Fibroblast of skin of left quadriceps (primary cell): ENCODE data around the gene GNLY.
"Not testable (repeated sequence)": the region's sequence is repeated elsewhere in the genome, so short reads cannot be mapped to it uniquely, and the experiment has no call there.

Experiments used
- DNase-seq, 2 experiments: peaks; one replicate each; pipeline ENCODE4 v3.0.0-alpha.2; 2013; ENCODE audit warnings: low read depth in 2 of 2

GNLY gene

DNA sequence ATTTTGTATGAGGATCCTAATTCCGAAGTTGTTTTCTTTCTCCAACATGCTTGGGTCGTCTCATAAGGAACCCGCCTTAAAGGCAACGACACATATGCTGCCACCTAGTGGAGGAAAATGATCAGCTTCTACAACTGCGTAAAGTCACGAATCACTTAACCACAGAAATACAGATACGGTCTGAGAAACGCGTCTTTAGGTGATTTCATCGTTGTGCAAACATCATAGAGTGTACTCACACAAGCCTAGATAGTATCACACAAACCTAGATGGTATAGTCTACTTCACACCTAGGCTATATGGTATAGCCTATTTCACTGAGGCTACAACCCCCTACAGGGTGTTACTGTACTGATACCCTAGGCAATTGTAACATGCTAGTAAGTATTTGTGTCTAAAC is 13.1 kb downstream of the GNLY start:
- DNase-seq, result peak; percentile 64 to 68

DNA sequence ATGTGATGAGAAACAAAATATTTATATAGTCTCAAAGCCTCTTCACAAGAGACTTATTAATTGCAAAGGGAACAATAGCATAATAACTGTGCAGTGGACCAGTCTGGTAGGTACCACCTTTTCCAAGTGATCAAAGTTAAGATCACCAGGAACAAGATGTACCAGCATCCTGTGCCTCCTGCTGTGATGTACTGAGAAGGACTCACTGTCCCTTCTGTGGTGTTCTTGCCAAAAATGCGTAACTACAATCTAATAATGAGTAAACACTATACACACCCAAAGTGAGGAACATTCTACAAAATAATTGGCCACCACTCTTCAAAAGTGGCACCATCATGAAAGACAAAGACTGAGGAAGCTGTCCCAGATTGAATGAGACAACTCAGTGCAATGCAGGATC is 14.5 kb downstream of the GNLY start:
- DNase-seq, result no peak

DNA sequence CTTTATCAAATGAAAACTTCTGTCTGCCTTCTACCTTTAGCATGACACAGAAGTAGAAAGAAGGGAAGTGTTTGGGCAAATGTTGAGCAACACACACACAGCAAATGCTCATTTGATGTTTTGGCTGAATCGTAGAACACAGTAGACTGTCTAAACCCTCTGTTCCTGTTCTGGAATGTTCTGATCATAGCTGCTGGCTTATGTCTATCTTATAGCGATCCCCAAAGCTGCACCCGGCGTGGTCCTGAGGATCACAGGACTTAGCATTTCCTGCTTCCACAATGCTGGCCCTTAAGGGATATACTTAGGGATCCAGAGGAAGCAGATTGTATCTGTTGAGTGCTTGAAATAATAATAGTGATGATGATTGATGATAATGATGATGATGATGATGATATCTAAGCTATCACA is 15.2 kb downstream of the GNLY start:
- no peak for DNase-seq

DNA sequence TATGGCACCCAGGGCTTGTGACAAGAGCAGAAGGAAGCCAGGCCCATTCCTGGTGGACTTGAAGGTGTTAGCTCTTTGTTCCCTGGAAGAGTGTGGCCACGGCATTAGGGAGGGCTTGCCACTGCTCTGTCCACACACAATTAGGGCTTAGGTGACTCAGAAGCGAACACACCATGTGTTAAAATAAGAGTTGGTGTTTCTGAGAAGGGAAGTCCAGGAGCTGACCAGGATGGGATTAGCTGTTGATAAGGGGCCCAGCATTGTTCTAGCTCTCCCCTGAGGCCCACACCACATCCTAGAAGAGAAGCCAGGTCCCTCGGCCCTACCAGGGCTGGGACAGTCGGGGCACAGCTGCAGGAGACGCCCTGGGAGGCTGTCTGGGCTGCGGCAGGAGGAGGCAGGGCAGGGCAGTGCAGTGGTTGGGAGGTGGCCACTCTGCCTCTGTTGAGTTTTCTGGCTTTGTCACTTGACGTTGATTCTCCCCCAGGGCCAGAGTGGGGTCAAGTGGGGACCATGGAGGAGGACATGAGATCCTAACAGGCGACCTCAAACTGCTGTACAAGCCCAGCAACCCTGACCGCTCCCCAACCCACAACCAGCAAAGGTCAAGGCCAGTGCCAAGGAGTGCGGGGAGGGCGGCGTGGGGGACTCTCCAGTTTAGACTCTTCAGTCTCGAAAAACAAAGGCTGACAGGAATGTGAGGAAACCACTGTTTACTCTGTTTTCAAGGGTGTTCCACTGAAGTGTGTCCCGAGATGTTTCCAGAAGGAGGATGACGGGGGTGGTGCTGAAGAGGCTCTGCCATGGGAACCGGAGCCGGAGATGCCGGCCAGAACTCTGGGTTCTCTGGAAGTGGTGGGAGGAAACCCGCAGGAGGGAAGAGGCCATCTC is 16.8 kb downstream of the GNLY start:
- DNase-seq, result no peak

DNA sequence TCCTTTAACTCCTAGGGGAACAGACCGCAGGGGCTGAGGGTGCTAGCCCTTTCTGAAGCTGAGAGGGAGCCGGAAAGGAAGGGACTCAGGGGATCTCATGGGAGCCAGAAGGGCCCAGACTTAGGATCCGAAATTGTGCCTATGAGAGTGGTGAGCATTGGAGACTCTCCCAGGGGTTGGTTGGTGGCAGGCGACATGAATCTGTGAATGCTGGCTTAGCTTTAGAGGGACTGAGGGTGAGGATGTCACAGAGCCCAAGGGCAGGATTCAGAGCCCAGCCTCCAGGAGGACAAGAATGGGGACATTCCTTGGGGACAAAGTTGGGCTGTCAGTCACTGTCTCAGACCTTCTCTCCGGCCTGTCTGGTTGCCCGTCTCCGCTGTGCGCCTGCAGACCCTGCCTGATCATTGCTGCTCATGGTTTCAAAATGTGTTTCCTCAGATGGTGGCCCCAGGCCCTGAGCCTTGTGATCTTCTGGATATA is 17.5 kb downstream of the GNLY start:
- no peak for DNase-seq

DNA sequence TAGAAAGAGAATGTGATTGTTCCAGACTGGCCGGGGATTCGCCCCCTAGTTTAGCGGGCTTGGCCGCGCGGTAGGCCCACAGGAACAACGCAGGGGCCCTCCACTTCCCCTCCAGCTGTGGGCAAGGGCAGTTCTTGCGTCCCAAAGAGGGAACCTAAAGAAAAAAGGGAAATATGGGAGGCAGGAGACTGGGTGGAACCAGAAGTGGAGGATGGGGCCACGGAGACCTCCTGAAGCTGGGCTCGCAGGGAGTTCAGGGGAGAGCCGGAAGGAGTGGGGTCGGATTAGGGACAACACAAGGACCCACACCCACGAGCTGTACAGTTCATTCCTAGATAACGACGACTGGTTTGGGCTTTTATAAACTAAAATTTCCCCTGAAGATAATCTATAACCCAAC is 18.2 kb downstream of the GNLY start:
- no peak for DNase-seq

DNA sequence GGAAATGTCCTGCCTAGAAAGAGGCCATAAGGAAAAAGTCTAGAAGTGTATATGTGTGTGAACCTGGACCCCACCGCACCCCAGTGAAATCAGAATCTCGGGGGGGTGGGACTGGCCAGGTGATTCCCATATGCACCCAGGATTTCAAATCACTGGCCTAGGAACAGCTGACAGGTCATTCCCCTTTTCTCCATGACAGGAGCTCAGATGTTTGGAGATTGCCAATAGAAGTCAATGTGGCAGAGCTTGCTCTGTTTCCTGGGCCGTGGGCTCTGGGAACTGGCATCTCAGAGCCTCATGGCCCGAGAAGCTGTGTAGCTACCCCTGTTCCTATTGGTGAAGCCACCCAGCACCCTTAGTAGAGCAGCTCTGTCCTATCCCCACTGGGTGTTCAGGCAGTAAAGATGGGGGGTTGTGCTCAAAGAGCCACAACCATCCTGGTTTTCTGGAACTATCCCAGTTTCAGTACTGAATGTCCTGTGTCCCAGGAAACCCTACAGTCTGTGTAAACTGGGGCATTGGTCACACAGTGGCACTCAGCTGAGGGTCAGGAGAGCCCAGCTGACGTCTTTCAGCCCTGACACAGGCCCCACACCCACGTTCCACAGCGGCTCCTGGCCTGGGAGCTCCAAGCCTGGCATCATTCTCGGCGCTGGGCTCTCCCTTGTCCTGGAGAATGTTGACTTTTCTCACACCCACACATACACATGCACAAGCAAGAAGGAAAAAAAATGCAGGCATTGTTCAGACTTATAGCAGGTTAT is 18.9 kb downstream of the GNLY start:
- DNase-seq, result no peak

DNA sequence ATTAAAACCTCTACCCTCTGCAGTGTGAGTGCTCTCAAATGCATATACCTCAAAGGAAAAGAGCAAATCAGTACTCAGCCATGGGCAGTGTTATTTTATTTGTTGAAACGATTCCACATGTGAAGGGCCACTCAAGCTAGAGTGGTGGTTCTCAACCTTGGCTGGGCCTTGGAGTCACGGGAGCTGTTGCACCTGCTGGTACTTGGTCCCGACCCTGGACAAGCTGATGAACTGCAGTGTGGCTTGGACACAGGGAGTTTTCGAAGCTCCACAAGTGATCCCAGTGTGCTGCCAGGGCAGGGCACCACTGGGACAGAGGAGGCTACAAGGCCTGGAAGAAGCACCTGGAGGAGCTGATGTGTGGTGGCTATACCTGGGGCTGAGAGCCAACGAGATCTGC is 19.7 kb downstream of the GNLY start:
- no peak for DNase-seq

DNA sequence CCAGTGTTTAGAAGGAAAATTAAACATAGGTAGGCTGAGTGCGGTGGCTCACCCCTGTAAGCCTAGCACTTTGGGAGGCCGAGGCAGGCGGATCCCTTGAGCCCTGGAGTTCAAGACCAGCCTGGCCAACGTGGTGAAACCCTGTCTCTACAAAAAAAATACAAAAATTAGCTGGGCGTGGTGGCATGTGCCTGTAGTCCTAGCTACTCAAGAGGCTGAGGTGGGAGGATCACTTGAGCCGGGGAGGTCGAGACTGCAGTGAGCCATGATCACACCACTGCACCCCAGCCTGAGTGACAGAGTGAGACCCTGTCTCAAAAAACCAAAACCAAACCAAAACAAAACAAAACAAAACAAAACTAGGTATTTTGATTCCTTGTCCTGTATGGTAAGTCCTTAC is 20.3 kb downstream of the GNLY start:
- DNase-seq, result not testable (repeated sequence)

DNA sequence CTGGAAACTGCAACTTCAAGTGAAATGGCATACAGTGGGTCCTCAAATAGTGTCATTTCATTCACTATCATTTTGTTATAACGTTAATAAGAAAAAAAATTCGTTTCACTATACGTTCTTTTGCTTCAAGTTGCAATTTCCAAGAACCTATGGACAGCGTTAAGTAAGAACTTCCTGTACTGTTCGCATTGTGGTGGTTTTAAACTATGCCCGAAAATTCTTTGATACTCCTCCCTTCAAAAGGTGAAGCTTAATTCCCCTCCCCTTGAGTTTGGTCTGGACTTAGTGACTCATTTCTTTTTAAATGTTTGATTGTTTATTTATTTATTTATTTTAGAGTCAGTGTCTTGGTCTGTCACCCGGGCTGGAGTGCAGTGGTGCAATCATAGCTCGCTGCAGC is 20.7 kb downstream of the GNLY start:
- DNase-seq, result no peak

DNA sequence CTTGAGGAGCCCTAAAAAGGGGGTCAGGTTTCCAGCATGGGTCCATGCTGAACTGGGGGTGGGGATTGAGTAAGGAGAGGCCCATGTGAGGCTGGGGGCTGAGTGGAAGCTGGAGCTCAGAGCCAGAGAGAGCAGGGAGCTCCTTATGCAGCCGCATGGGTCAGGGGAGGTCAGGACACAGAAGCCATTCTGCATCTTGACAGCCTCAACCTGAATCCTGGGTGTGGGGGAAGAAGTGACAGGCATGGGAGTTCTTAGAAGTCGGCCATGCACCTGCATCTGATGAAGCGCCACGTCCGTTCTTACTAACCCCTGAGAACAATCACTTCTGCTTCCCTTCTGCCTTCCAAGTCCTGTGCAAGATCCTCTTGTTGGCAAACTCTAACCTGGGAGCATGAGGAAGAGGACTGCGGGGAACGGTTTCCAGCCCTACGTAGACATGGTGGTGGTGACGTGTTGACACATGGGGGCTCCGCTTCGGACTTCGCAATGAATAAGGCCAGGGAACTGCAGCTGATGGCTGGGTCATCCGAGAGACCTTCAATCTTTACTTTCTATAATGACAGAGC is 22.3 kb downstream of the GNLY start:
- DNase-seq, result no peak

DNA sequence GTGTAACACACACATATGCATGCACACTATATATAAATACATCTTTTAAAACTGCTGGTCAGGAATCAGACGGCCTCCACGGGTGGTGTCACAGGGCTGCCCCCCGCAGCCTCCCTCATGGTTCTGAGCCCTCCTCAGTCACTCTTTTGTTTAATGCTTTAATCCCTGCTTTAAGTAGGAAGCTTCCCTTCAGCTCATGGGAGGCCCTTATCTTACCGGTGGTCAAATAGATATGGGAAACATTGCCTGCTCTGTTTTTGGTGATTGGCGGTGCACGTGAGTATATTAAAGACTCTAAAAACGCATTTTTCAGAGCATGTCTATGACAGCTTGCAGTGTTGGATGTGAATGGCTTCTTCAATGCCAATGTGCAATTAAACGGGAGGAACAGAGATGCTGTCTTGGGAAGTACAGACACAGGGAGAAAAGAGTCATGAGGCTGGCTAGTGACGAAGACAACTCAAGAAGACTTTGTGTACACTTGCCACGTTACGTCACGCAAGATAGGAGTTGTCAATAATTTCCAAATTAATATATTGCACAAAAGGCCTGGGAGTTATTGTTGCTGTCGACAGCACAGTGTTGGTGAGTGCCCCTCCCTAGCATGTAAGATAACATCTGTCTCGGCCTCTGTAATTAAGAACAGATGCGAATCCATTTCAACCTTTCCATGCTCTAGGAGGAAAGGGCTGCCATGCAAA is 23.3 kb downstream of the GNLY start:
- peak; percentile 83 to 84 for DNase-seq

DNA sequence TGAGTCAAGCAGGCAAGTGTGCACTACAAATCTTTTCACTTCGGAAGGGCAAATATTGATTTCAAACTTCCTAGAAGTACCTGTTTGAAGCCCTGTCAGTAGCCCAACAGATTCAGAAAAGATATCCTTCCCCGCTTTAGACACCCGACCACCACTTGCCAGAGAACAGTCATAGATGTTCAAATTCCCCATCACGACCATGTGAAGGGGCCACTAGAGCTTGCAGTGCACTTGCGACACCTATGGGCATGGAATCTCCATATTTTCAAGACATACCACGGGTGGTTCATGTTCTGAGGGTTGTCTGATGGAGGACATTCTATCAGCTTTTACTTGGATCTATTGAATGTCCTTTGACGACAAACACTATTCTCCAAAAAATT is 23.8 kb downstream of the GNLY start:
- no peak for DNase-seq

DNA sequence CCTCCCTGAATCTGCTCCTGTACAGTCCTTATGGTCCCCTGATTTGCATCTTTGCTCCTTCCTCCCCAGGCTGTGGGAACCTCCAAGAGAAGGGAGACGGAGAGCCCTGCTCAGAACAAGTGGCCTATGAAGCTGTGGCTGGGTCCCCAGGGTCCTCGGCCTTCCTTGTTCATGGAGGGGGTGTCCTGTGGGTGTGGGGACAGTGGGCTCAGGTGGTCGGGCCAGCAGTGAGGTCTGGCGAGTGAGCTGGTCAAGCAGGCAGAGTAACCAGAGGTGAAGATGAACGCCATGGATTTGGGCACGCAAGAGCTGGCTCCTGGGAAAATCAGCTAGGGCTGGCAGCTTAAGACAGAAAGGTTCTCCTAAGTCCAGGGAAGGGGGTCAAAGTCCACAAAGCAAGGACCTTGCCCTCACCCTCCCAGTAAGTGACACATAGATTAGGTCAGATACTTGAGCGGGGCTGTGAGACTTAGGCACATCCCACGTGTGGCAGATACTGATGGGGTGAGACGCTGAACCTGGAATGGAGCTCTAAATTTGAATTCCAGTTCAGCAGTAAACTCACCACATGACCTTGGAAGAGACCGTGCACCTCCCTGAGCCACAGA is 24.8 kb downstream of the GNLY start:
- DNase-seq, result no peak

DNA sequence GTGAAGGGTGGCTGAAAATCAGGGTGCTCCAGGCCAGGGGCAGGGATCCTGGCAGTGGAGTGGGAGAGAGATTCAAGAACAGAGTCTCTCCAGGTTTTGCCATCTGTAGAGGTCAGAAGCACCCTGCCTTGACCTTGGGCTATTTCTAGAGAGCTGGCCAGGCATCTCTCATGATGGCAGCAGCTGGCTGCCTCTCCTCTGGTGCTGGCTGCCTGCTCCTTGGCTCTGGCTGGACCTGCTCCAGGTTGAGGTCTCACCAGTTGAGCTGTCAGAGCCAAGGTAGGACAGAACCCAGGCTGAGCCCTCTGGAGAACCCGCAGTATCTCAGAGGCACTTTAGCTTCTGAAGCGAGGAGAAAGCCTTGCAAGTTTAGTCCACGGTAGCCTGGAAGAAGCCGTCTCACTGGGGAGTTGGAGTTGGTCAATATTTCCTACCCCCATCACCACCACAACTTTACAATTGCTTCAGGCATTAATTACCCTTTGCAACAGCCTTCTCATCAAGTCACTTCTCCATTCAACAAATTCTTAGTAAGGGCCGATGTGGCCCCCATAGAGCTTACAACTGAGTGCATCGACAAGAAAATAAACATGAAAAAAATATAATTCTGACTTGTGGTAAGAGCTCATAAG is 25.6 kb downstream of the GNLY start:
- no peak for DNase-seq

DNA sequence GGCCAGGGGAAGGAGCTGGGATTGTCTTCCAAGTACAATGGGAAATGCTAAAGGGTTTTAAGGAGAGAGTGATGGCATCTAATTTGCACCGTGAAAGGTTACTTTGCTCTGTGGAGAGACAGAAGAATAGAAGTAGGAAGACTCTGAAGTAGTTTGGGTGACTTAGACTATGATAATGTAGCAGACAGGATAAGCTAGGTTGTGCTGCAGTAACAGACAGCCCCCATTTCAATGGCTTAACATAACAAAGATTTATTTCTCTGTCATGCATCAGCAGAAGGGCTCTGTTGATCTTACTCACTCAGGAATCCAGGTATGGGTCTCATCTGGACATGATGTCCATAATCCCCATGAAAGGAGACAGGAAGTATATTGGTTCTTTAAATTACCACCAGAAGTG is 26.4 kb downstream of the GNLY start:
- DNase-seq, result no peak

DNA sequence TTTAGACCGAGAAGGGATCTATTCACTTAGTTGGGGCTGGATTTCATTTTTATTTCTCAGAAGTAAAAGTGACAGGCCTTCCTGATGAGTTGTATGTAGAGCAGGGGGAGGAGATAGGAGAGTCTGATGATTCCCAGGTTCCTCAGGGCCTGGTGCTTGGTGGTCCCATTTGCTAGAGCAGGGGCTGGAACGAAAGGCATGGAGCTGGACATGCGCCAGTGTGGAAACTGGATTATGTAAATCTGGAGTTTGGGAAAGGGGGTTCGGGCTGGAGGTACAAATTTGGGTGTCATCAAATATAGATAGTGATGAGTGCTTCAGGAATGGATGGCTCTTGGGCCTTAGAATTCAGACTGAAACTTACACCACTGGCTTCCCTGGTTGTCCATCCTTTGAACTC is 27.5 kb downstream of the GNLY start:
- no peak for DNase-seq

DNA sequence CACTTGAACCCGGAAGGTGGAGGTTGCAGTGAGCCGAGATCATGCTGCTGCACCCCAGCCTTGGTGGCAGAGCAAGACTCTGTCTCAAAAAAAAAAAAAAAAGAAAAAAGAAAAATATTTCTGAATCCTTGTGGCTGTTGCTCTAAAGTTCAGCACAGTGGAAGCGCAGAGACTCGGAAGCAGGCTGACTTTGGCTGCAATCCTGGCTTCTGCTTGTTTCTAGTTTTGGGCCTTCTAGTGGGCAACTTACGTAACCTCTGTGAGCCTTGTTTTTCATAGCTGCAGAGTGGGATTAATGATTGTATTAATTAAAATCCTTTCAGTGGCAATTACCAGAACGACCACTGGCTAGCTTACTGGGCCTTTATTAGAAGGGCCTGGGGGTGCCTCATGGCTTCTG is 28.4 kb downstream of the GNLY start:
- DNase-seq, result no peak

DNA sequence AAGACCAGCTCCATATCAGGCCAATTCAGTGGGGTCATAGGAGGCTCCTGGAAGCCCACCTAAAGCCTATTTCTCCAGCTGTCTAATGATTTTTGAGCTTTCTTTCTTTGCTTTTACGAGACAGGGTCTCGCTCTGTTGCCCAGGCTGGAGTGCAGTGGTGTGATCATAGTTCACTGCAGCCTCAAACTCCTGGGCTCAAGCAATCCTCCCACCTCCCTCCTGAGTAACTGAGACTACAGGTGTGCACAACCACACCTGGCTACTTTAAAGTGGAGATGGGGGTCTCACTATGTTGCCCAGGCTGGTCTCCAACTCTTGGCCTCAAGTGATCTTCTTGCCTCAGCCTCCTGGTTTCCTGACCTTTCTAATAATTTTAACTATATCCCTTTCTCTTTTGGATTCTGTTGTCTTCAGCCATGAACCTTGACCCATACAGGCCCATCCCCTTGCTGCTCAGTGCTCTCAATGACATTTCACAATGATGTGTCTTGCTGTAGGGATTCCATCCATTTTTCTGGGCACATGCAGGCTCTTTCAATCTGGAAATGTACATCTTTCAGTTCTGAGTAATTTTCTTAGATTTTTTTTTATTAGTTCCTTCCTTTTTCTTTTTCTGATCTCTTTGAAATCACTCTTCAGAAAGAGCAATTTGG is 29.7 kb downstream of the GNLY start:
- no peak for DNase-seq

DNA sequence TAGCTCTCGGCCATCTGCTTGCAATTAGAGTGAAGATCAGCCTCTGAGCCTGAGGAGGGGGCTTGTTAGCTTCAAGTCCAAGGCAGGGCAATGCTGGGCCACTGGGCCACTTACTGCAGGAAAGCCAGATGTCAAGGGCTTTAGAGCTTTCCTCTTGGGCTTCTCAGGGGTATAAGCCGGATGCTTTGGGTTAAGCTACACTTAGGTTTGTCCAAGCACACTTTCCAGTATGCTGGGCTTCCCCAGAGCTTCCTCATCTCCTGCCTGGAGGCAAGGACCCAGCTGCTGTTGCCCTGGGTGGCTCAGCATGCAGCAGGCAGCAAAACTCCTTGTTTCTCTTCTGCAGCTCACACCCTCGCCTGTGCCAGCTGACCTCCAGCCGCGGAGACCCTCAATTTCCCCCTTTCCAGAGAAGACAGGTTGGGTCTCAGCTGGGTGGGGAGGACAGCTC is 30.6 kb downstream of the GNLY start:
- DNase-seq, result no peak

DNA sequence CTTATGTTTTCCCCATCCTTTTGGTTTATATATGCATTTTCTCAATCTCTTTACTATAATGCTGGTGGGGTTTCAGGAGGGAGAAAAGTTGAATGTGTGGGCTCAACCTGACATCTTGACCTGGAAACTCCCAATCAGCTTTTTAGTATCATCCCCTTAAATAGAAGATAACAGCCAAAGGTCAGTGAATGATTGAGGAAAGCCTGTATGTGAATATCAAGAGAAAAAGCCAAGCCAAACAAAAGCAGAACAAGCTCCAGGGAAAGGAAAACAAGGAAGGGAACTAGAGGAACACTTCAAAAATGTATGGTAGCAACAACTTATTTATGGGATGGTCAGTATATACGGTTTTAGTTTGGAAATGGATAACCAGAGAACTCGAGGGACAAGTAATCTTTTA is 31.3 kb downstream of the GNLY start:
- no peak for DNase-seq
